SK-N-SH (cell line): ENCODE measurements around the gene COPE.

Experiments
- CTCF ChIP-seq: fragments of 200-600 bp; sonication (generic); IDR thresholded peaks from 2 replicates; pipeline ENCODE4 v1.6.1; 2017; ENCODE audit warnings: antibody characterized with exemption, mild to moderate bottlenecking, moderate library complexity
- YY1 ChIP-seq: IDR thresholded peaks from 2 replicates; pipeline ENCODE4 v1.4.0; 2012; ENCODE audit warnings: low read depth, mild to moderate bottlenecking

DNA sequence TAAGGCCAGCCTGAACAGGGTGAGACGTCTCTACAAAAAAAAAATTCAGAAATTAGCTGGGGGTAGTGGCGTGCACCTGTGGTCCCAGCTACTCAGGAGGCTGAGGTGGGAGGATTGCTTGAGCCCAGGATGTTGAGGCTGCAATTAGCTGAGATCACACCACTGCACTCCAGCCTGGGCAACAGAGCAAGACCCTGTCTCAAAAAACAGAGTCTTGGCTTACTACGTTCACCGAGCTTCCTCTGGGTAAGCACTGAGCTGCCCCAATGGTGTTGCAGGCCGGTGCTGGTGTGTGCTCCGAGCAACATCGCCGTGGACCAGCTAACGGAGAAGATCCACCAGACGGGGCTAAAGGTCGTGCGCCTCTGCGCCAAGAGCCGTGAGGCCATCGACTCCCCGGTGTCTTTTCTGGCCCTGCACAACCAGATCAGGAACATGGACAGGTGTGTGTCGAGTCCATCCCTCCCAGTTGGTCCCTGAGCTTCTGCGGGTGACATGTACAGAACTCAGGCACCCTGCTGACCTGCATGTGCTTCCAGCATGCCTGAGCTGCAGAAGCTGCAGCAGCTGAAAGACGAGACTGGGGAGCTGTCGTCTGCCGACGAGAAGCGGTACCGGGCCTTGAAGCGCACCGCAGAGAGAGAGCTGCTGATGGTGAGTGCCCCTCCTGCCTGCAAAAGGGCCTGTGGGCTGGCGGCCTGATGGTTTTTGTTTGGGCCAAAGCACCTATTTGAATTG is 63.4 kb downstream of the COPE start:
- TF ChIP-seq CTCF = no peak
- TF ChIP-seq YY1 = no peak
